ENCODE results near the gene TMEM169.

Gene TMEM169

GRCh38 chr2:216151313-216152025 is 69.8 kb downstream of the TMEM169 start:
- no peaks in the 10 kb centered on the region for H3K9me2 ChIP-seq (ENCODE audit: low read depth, low read length)
- no peak overlapping the region for H3K4me2 ChIP-seq (ENCODE audit: low read length)
- H3K4me1 ChIP-seq (ENCODE audit: insufficient read depth, low read length, severe bottlenecking): no peaks in the 10 kb centered on the region
- no peaks in the 10 kb centered on the region for H3K9me3 ChIP-seq (ENCODE audit: low read length)
- no peaks in the 10 kb centered on the region for H3K79me2 ChIP-seq (ENCODE audit: insufficient read depth, low read length)
- no peaks in the 10 kb centered on the region for H3F3A ChIP-seq (ENCODE audit: insufficient read depth, low read length)
- H4K20me1 ChIP-seq (ENCODE audit: insufficient read depth, low read length): no peaks in the 10 kb centered on the region; the same call in 1 of the 2 replicates
- no peak overlapping the region for H3K4me3 ChIP-seq (ENCODE audit: low read depth, low read length, poor library complexity, severe bottlenecking)
- no peak overlapping the region for H3K27ac ChIP-seq (ENCODE audit: low read depth, low read length, poor library complexity, severe bottlenecking)
- TF ChIP-seq CTCF (IDR thresholded peaks at IDR 0.05; ENCODE audit: low read length): no peak
- no peak overlapping the region for H2AFZ ChIP-seq (ENCODE audit: low read length)
- peaks cover 97% of the 10 kb centered on the region for H3K36me3 ChIP-seq (ENCODE audit: insufficient read depth, low read length)
- H3K9ac ChIP-seq (ENCODE audit: low read length): no peak overlapping the region
- no peaks in the 10 kb centered on the region for H3K27me3 ChIP-seq (ENCODE audit: insufficient read depth, low read length)
